SK-N-SH treated with all-trans-retinoic acid at 6 μM for 48 hours (cell line): Measurements from ENCODE around the gene MKX.

Source experiments
- ATAC-seq: fragments of 200-7000 bp; cut with Tn5 transposase; 3 replicates; pipeline ENCODE4 v1.9.1; 2020; ENCODE audit warnings: mild to moderate bottlenecking, moderate library complexity
- ARNTL ChIP-seq: fragments of 450-650 bp; formaldehyde crosslinking; IDR thresholded peaks from 2 replicates; pipeline ENCODE4 v1.5.0; 2020; ENCODE audit warnings: low read depth, mild to moderate bottlenecking, moderate library complexity, borderline replicate concordance
- BACH2 ChIP-seq: fragments of 250-450 bp; sonication (Bioruptor Pico); IDR thresholded peaks from 2 replicates; pipeline ENCODE4 v1.9.0; 2021; ENCODE audit warnings: mild to moderate bottlenecking, borderline replicate concordance
- CREB5 ChIP-seq: fragments of 250-450 bp; sonication (Bioruptor Pico); IDR thresholded peaks from 2 replicates; pipeline ENCODE4 v1.5.1; 2020; ENCODE audit warnings: low read depth, mild to moderate bottlenecking, moderate library complexity
- CSDC2 ChIP-seq: fragments of 250-450 bp; sonication (Bioruptor Pico); IDR thresholded peaks from 2 replicates; pipeline ENCODE4 v1.5.0; 2020; ENCODE audit warnings: mild to moderate bottlenecking, moderate library complexity
- CSRNP3 ChIP-seq: fragments of 250-450 bp; sonication (Bioruptor Pico); IDR thresholded peaks from 2 replicates; pipeline ENCODE4 v1.5.1; 2021; ENCODE audit warnings: mild to moderate bottlenecking, moderate library complexity
- GLIS3 ChIP-seq: fragments of 250-450 bp; sonication (Bioruptor Pico); IDR thresholded peaks from 2 replicates; pipeline ENCODE4 v1.5.0; 2020; ENCODE audit warnings: mild to moderate bottlenecking, moderate library complexity
- ISL1 ChIP-seq: fragments of 250-450 bp; sonication (Bioruptor Pico); IDR thresholded peaks from 2 replicates; pipeline ENCODE4 v2.1.2; 2022; ENCODE audit warnings: mild to moderate bottlenecking, moderate library complexity
- OSR1 ChIP-seq: fragments of 250-450 bp; sonication (Bioruptor Pico); IDR thresholded peaks from 2 replicates; pipeline ENCODE4 v1.8.0; 2022; ENCODE audit warnings: moderate library complexity, mild to moderate bottlenecking, inconsistent platforms
- PATZ1 ChIP-seq: fragments of 250-450 bp; sonication (Bioruptor Pico); IDR thresholded peaks from 2 replicates; pipeline ENCODE4 v1.8.0; 2020; ENCODE audit warnings: mild to moderate bottlenecking, moderate library complexity, borderline replicate concordance
- POU6F1 ChIP-seq: fragments of 250-450 bp; sonication (Bioruptor Pico); IDR thresholded peaks from 2 replicates; pipeline ENCODE4 v1.8.0; 2021; ENCODE audit warnings: low read depth, mild to moderate bottlenecking, moderate library complexity, borderline replicate concordance
- PPARA ChIP-seq: fragments of 250-450 bp; sonication (Bioruptor Pico); IDR thresholded peaks from 2 replicates; pipeline ENCODE4 v1.5.0; 2020; ENCODE audit warnings: mild to moderate bottlenecking, borderline replicate concordance
- RARB ChIP-seq: fragments of 250-450 bp; sonication (Bioruptor Pico); IDR thresholded peaks from 2 replicates; pipeline ENCODE4 v1.8.0; 2021; ENCODE audit warnings: mild to moderate bottlenecking, moderate library complexity
- SNAI2 ChIP-seq: fragments of 250-450 bp; sonication (Bioruptor Pico); IDR thresholded peaks from 2 replicates; pipeline ENCODE4 v1.5.0; 2020; ENCODE audit warnings: mild to moderate bottlenecking, moderate library complexity
- TCF4 ChIP-seq: fragments of 250-450 bp; sonication (Bioruptor Pico); IDR thresholded peaks from 2 replicates; pipeline ENCODE4 v1.8.0; 2021; ENCODE audit warnings: mild to moderate bottlenecking, moderate library complexity, borderline replicate concordance
- TOX ChIP-seq: fragments of 250-450 bp; sonication (Bioruptor Pico); IDR thresholded peaks from 2 replicates; pipeline ENCODE4 v1.8.0; 2021; ENCODE audit warnings: mild to moderate bottlenecking, moderate library complexity, borderline replicate concordance
- ZC3H10 ChIP-seq: fragments of 250-450 bp; sonication (Bioruptor Pico); IDR thresholded peaks from 2 replicates; pipeline ENCODE4 v1.5.1; 2021; ENCODE audit warnings: mild to moderate bottlenecking, moderate library complexity
- ZFP3 ChIP-seq: fragments of 250-450 bp; sonication (Bioruptor Pico); IDR thresholded peaks from 2 replicates; pipeline ENCODE4 v1.5.0; 2020; ENCODE audit warnings: mild to moderate bottlenecking, moderate library complexity
- ZFP30 ChIP-seq: fragments of 450-650 bp; formaldehyde crosslinking; IDR thresholded peaks from 2 replicates; pipeline ENCODE4 v1.5.0; 2022; ENCODE audit warnings: mild to moderate bottlenecking, moderate library complexity
- ZNF565 ChIP-seq: fragments of 450-650 bp; formaldehyde crosslinking; conservative IDR thresholded peaks from 2 replicates; pipeline ENCODE4 v1.5.0; 2020; ENCODE audit warnings: low read depth, mild to moderate bottlenecking, moderate library complexity
- ZNF8 ChIP-seq: fragments of 450-650 bp; formaldehyde crosslinking; IDR thresholded peaks from 2 replicates; pipeline ENCODE4 v1.5.0; 2020; ENCODE audit warnings: mild to moderate bottlenecking, moderate library complexity

MKX gene

GRCh38 chr10:27637601-27638000, 108.0 kb downstream of the MKX start:
- no peak for ATAC-seq
- no peak for TF ChIP-seq ZFP30 (CRISPR knock-in tag)

GRCh38 chr10:27636816-27637215, 108.8 kb downstream of the MKX start:
- ATAC-seq = no peak
- no peak for TF ChIP-seq ZNF8
- TF ChIP-seq CREB5 (CRISPR knock-in tag) = no peak
- no peak for TF ChIP-seq ARNTL (CRISPR knock-in tag)
- TF ChIP-seq TOX = no peak
- no peak for TF ChIP-seq ISL1 (CRISPR knock-in tag)

GRCh38 chr10:27635699-27636270, 109.8 kb downstream of the MKX start:
- ATAC-seq = no peak

GRCh38 chr10:27635290-27635689, 110.3 kb downstream of the MKX start:
- TF ChIP-seq ARNTL (CRISPR knock-in tag) = no peak
- TF ChIP-seq ZNF565 = no peak
- TF ChIP-seq ISL1 (CRISPR knock-in tag) = no peak
- TF ChIP-seq RARB (CRISPR knock-in tag) = no peak
- TF ChIP-seq ZNF8 = no peak
- no peak for TF ChIP-seq PATZ1
- no peak for TF ChIP-seq POU6F1 (CRISPR knock-in tag)
- no peak for TF ChIP-seq CSDC2 (CRISPR knock-in tag)
- no peak for TF ChIP-seq CSRNP3
- no peak for TF ChIP-seq BACH2 (CRISPR knock-in tag)
- TF ChIP-seq CREB5 (CRISPR knock-in tag) = no peak
- no peak for TF ChIP-seq TCF4 (CRISPR knock-in tag)
- no peak for TF ChIP-seq ZC3H10 (CRISPR knock-in tag)
- TF ChIP-seq ZFP30 (CRISPR knock-in tag) = no peak
- TF ChIP-seq OSR1 (CRISPR knock-in tag) = no peak
- TF ChIP-seq SNAI2 = no peak
- no peak for TF ChIP-seq GLIS3
- ATAC-seq = no peak

More at GRCh38 chr10:27635699-27636270, 109.8 kb downstream of the MKX start:
- TF ChIP-seq ISL1 (CRISPR knock-in tag) = no peak
- TF ChIP-seq ARNTL (CRISPR knock-in tag) = no peak
- no peak for TF ChIP-seq OSR1 (CRISPR knock-in tag)
- TF ChIP-seq TOX = no peak
- TF ChIP-seq POU6F1 (CRISPR knock-in tag) = no peak
- no peak for TF ChIP-seq ZFP3 (CRISPR knock-in tag)
- TF ChIP-seq ZNF565 = no peak
- no peak for TF ChIP-seq CSDC2 (CRISPR knock-in tag)
- TF ChIP-seq PPARA (CRISPR knock-in tag) = no peak
- TF ChIP-seq TCF4 (CRISPR knock-in tag) = no peak
- no peak for TF ChIP-seq ZFP30 (CRISPR knock-in tag)
- no peak for TF ChIP-seq SNAI2
- TF ChIP-seq, all 23 proteins: peak for 0
